ENCODE results near the gene LIMA1.
"Not testable (repeated sequence)": the region's sequence is repeated elsewhere in the genome, so short reads cannot be mapped to it uniquely, and the experiment has no call there.

Gene LIMA1

GRCh38 chr12:50283229-50283923 lies at the start of gene LIMA1:
Gene LIMA1, minus strand, starts transcription at chr12:50283520. Its CDS starts 34,769 bp downstream, at chr12:50248751.
- peak; percentile 84 for DNase-seq

GRCh38 chr12:50331745-50332144 lies 48.4 kb upstream of the LIMA1 start:
- no peak for DNase-seq

GRCh38 chr12:50328664-50329063 lies 45.3 kb upstream of the LIMA1 start:
- DNase-seq, result not testable (repeated sequence)

GRCh38 chr12:50326590-50327284 lies 43.4 kb upstream of the LIMA1 start:
- DNase-seq, result no peak

GRCh38 chr12:50325890-50326391 lies 42.6 kb upstream of the LIMA1 start:
- no peak for DNase-seq

- not testable (repeated sequence) for DNase-seq
These were observed 41.5 kb upstream of the LIMA1 start for GRCh38 chr12:50324770-50325169.

- DNase-seq, result not testable (repeated sequence)
These were observed 40.8 kb upstream of the LIMA1 start for GRCh38 chr12:50324077-50324476.

GRCh38 chr12:50322206-50322605 lies 38.9 kb upstream of the LIMA1 start:
- DNase-seq, result no peak

- DNase-seq, result no peak
These were observed 33.9 kb upstream of the LIMA1 start for GRCh38 chr12:50317203-50317602.

- DNase-seq, result no peak
These were observed 32.5 kb upstream of the LIMA1 start for GRCh38 chr12:50315803-50316202.

- peak; percentile 34 for DNase-seq
These were observed 31.5 kb upstream of the LIMA1 start for GRCh38 chr12:50314636-50315312.

- DNase-seq, result not testable (repeated sequence)
These were observed 30.7 kb upstream of the LIMA1 start for GRCh38 chr12:50313971-50314370.

GRCh38 chr12:50313256-50313931 lies 30.1 kb upstream of the LIMA1 start:
- DNase-seq, result no peak

GRCh38 chr12:50311858-50312609 lies 28.7 kb upstream of the LIMA1 start:
- DNase-seq, result not testable (repeated sequence)

- no peak for DNase-seq
These were observed 26.6 kb upstream of the LIMA1 start for GRCh38 chr12:50309950-50310349.

- DNase-seq, result no peak
These were observed 19.4 kb upstream of the LIMA1 start for GRCh38 chr12:50302686-50303085.

- no peak for DNase-seq
These were observed 14.7 kb upstream of the LIMA1 start for GRCh38 chr12:50297996-50298395.

- DNase-seq, result no peak
These were observed 13.7 kb upstream of the LIMA1 start for GRCh38 chr12:50297027-50297426.

GRCh38 chr12:50296554-50296953 lies 13.2 kb upstream of the LIMA1 start:
- DNase-seq, result no peak

GRCh38 chr12:50291377-50291776 lies 8.1 kb upstream of the LIMA1 start:
- no peak for DNase-seq

GRCh38 chr12:50290692-50291091 lies 7.4 kb upstream of the LIMA1 start:
- DNase-seq, result not testable (repeated sequence)

- no peak for DNase-seq
These were observed 4.0 kb upstream of the LIMA1 start for GRCh38 chr12:50287271-50287670.
